Neural progenitor cell (in vitro differentiated cells): ENCODE measurements around the gene MBP.

Experiments
- EZH2 ChIP-seq: fragments of 200-600 bp; sonication (generic); IDR thresholded peaks from 2 replicates; pipeline ENCODE4 v1.6.1; 2017; ENCODE audit warnings: antibody characterized with exemption, mild to moderate bottlenecking, moderate library complexity
- EZH2phosphoT487 ChIP-seq: fragments of 200-600 bp; sonication (generic); IDR thresholded peaks from 2 replicates; pipeline ENCODE4 v1.6.1; 2017; ENCODE audit warnings: antibody characterized with exemption
- TF ChIP-seq, protein P1 (sequence below): fragments of 200-600 bp; sonication (generic); IDR thresholded peaks from 2 replicates; pipeline ENCODE4 v1.5.1; 2017; ENCODE audit warnings: antibody characterized with exemption, mild to moderate bottlenecking

DNA sequence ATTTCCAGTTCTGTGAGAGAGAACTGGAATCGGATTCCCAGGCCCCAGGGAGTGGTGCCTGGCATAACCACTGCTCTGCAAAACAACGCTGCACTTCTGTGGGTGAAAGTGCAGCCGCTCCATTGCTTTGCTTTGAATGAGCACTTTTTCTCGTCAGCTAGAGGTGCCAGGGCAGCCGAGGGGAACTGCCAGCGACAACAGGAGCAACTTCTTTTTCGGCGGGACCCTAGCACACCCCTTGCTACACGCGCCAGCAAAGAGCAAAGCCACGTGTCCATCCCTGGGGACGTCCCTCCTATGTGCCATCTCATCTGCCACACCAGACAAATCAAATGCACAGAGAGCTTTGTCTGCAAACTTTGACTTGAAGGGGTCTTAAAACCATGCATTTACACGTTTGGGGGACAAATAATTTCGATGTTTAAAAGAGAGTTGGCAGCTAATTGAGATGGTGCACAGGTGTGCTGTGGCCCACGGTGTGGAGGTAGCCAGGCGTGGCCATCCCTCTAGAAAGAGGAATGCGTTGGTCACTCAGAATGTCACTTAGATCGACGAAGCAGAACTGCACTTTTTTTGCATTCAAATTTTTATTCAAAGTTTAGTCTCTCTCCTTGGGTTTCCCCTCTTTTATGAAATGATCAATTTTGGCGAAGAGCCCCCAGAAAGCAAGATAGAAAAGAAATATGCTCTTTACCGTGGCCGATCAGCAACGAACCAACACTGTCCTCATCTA is 151.8 kb downstream of the MBP start:
- TF ChIP-seq, protein P1, sequence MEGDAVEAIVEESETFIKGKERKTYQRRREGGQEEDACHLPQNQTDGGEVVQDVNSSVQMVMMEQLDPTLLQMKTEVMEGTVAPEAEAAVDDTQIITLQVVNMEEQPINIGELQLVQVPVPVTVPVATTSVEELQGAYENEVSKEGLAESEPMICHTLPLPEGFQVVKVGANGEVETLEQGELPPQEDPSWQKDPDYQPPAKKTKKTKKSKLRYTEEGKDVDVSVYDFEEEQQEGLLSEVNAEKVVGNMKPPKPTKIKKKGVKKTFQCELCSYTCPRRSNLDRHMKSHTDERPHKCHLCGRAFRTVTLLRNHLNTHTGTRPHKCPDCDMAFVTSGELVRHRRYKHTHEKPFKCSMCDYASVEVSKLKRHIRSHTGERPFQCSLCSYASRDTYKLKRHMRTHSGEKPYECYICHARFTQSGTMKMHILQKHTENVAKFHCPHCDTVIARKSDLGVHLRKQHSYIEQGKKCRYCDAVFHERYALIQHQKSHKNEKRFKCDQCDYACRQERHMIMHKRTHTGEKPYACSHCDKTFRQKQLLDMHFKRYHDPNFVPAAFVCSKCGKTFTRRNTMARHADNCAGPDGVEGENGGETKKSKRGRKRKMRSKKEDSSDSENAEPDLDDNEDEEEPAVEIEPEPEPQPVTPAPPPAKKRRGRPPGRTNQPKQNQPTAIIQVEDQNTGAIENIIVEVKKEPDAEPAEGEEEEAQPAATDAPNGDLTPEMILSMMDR, result no peak
- TF ChIP-seq EZH2phosphoT487 (no peak), EZH2 (no peak)
